Large intestine (tissue), 3 donors: ENCODE data around the gene XPA. TPM values are rescaled to one million over a fixed set of nuclear protein-coding genes. Genes with fewer than 3 reads are reported as not detected.

Experiments
- DNase-seq, 2 donors: peaks; one replicate each; pipeline versions ENCODE4 v3.0.0 to v3.0.0-alpha.2; 2013
- H3K27ac ChIP-seq: one replicate; pipeline ENCODE4 v1.5.1; 2013; ENCODE audit warnings: low read length
- H3K27me3 ChIP-seq: 2 replicates; pipeline ENCODE4 v1.6.1; 2013; ENCODE audit warnings: low read length; ENCODE audit not compliant: control insufficient read depth, insufficient read depth
- H3K36me3 ChIP-seq: 2 replicates; pipeline ENCODE4 v1.6.1; 2013; ENCODE audit warnings: low read length; ENCODE audit not compliant: control insufficient read depth, insufficient read depth
- H3K4me1 ChIP-seq: one replicate; pipeline ENCODE4 v1.6.1; 2013; ENCODE audit warnings: low read length; ENCODE audit not compliant: control insufficient read depth, insufficient read depth
- H3K4me3 ChIP-seq: one replicate; pipeline ENCODE4 v1.5.1; 2013; ENCODE audit warnings: low read length
- H3K9me3 ChIP-seq: one replicate; pipeline ENCODE4 v1.6.1; 2013; ENCODE audit warnings: mild to moderate bottlenecking, low read depth, low read length, moderate library complexity; ENCODE audit not compliant: control insufficient read depth
- WGBS: methylation state at CpG from one replicate; pipeline ENCODE4 v1.1.5; 2013; ENCODE audit warnings: low lambda C conversion rate; ENCODE audit not compliant: insufficient coverage; 5-methylcytosine and 5-hydroxymethylcytosine counted together
- polyA plus RNA-seq: library from polyadenylated mRNA; unstranded; fragments of 120-200 nt; gene quantifications from one replicate; pipeline ENCODE4 v1.2.1, GENCODE V29; 2013

The XPA gene
- polyA plus RNA-seq, 1 donor, result 22.6 TPM

DNA sequence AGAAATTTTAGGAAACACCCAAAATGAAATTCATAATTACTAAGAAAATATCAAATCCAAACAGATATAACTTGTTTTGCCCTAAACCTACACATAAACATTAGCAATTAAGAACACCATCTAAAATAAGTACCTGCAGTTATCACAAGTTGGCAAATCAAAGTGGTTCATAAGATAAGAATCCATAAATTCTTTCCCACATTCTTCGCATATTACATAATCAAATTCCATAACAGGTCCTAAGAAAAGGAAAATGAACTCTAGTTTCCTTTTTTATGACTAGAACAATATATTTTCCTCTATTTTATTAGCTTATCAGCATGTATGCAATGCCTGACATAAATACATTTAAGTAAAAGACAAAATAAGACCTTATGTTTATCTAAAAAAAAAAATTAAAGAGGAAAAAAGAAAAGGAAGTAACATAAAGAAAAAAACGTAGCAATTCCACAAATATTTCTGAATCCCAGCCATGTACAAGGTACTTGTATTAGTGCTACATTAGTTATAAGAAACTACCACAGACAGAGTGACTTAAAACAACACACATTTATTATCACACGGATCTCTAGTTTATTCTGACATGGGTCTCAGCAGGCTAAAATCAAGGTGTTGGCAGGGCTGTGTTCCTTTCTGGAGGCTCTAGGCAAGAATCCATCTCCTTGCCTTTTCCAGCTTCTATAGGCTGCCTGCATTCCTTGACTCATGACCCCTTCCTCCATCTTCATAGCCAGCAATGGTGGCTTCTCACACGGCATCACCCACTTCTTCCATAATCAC lies 7.5 kb downstream of the XPA start:
- H3K27me3 ChIP-seq, result no peaks in the 10 kb centered on the region
- H3K9me3 ChIP-seq, result no peaks in the 10 kb centered on the region
- peaks cover 21% of the 10 kb centered on the region for H3K4me1 ChIP-seq
- WGBS, result 49% methylated on average over 2 of the region's 4 CpGs
- DNase-seq, result no peak
- H3K4me3 ChIP-seq, result no peak overlapping the region
- peak overlapping the region; percentile 1 for H3K27ac ChIP-seq
- peaks cover 27% of the 10 kb centered on the region for H3K36me3 ChIP-seq

DNA sequence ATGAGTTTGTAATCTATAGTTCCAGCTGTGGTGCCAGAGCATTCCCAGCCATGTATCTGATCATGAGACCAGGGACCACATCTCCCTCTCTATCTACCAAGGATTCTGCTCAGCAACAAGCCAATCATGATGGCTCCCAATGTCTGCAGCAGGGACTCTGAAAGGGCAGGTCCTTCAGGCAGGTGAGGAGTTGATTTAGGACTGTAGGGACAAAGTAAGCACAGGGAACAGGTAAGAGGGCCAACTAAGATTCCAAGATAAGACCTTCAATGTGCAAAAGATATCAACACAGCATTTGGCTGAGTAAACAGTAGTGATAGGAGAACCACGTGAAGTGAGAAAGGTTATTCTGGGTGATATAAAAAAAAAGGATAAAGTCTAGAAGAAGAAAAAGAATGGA lies 8.5 kb downstream of the XPA start:
- no peak overlapping the region for H3K4me3 ChIP-seq
- no peaks in the 10 kb centered on the region for H3K9me3 ChIP-seq
- H3K36me3 ChIP-seq, result peaks cover 35% of the 10 kb centered on the region
- 20% methylated on average over 1 of the region's 1 CpG for WGBS
- DNase-seq, result peak; percentile 39 to 72
- peaks cover 21% of the 10 kb centered on the region for H3K4me1 ChIP-seq
- H3K27ac ChIP-seq, result peak overlapping the region; percentile 69
- no peaks in the 10 kb centered on the region for H3K27me3 ChIP-seq

- DNase-seq, result no peak
- H3K27ac ChIP-seq, result no peak overlapping the region
- peaks cover 1% of the 10 kb centered on the region for H3K4me1 ChIP-seq
- H3K27me3 ChIP-seq, result no peaks in the 10 kb centered on the region
- H3K9me3 ChIP-seq, result no peaks in the 10 kb centered on the region
- WGBS, result no CpG with 5 or more reads among the region's 1 CpG
- H3K36me3 ChIP-seq, result peaks cover 58% of the 10 kb centered on the region
- no peak overlapping the region for H3K4me3 ChIP-seq
Observed at GRCh38 chr9:97682242-97682641, 14.9 kb downstream of the XPA start.

DNA sequence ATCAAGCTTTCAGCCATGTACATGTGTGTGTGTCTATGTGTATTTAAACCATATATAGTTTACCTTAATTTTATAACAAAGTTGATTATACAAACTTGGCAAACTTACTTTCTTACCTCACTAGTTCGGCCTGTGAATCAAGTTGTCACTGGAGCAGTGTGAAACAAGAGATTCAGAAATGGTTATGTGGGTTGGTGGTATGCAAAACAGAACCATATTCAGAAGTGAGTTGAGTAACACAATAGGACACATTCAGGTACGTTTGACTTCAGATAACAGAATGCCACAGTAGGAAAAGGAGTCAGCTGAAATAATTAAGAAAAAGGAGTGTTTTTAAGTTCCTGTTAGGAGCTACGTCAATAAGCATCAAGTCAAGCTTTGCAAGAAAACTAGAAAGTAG lies 21.5 kb downstream of the XPA start:
- H3K36me3 ChIP-seq, result peaks cover 64% of the 10 kb centered on the region
- H3K9me3 ChIP-seq, result no peaks in the 10 kb centered on the region
- 72% methylated on average over 2 of the region's 3 CpGs for WGBS
- no peak overlapping the region for H3K27ac ChIP-seq
- H3K4me1 ChIP-seq, result peaks cover 14% of the 10 kb centered on the region
- no peaks in the 10 kb centered on the region for H3K27me3 ChIP-seq
- H3K4me3 ChIP-seq, result no peak overlapping the region
- DNase-seq, result no peak

GRCh38 chr9:97673922-97674321 lies 23.2 kb downstream of the XPA start:
- Histone ChIP-seq H3K27me3 (no peaks in the 10 kb centered on the region), H3K4me3 (no peak overlapping the region), H3K36me3 (peaks cover 74% of the 10 kb centered on the region), H3K27ac (no peak overlapping the region), H3K9me3 (no peaks in the 10 kb centered on the region), H3K4me1 (peaks cover 14% of the 10 kb centered on the region)
- DNase-seq, result peak; percentile 9 to 41
- WGBS, result no CpG with 5 or more reads among the region's 3 CpGs

DNA sequence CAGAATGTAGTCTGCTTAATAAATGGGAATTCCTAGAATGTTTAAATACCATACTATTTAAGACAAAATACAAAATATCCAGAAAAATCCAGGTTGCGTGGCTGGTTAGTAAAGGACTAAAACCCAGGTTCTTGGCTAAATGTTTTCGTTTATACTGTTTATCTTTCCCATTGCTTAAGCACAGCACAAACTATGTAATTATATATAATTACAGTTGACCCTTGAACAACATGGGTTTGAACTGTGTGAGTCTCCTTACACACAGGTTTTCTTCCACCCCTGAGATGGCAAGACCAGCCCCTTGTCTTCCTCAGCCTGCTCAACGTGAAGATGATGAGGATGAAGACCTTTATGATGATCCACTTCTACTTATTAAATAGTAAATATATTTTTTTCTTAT lies 24.7 kb downstream of the XPA start:
- no peaks in the 10 kb centered on the region for H3K27me3 ChIP-seq
- H3K36me3 ChIP-seq, result peaks cover 77% of the 10 kb centered on the region
- H3K4me3 ChIP-seq, result no peak overlapping the region
- peaks cover 14% of the 10 kb centered on the region for H3K4me1 ChIP-seq
- 20% methylated on average over 1 of the region's 3 CpGs for WGBS
- H3K27ac ChIP-seq, result no peak overlapping the region
- H3K9me3 ChIP-seq, result no peaks in the 10 kb centered on the region
- DNase-seq, result peak in 1 of 2 donors; percentile 17

DNA sequence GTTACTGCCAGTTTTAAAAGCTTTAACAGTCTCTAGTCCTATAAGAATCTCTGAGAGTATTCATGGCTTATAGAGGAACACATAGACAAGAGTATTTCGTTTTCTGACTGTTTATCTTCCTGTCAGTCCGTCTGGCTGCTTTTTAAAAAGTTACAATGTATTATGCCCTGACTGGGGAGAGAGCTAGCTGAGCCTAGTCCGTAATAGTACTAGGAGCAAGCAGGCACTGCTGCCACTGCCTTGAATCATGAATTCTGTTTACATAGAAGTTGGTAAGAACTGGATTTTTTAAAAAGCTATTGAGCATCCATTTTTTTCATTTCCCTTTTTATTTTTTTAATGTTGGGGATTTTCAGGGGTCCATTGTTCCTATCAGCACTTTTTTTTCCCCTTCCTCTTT lies 26.6 kb downstream of the XPA start:
- H3K4me3 ChIP-seq, result no peak overlapping the region
- no peaks in the 10 kb centered on the region for H3K9me3 ChIP-seq
- peaks cover 14% of the 10 kb centered on the region for H3K4me1 ChIP-seq
- H3K27ac ChIP-seq, result no peak overlapping the region
- H3K36me3 ChIP-seq, result peaks cover 79% of the 10 kb centered on the region
- DNase-seq, result no peak
- 100% methylated on average over 1 of the region's 3 CpGs for WGBS
- H3K27me3 ChIP-seq, result no peaks in the 10 kb centered on the region

DNA sequence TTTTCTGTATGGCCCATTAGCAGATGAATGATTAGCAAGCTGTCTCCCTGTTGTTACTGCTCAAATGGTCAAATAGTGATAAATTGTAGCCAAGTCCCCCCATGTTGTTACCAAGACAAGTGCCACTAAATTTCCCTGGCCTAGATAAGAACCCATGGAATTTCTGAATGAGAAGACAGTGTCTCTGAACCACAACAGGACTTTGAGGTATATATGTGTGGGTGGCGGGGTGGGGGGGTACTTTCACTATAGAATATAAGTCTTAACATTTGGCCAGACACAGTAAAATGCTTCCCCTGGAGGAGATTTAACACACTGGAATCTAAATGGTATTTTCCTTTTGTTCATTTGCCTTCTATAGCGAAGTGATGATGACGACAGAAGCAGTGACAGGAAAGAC lies 28.7 kb downstream of the XPA start:
- Histone ChIP-seq H3K4me3 (no peak overlapping the region), H3K27ac (no peak overlapping the region), H3K27me3 (no peaks in the 10 kb centered on the region), H3K4me1 (peaks cover 14% of the 10 kb centered on the region), H3K9me3 (no peaks in the 10 kb centered on the region), H3K36me3 (peaks cover 84% of the 10 kb centered on the region)
- WGBS, result 92% methylated on average over 2 of the region's 3 CpGs
- DNase-seq, result no peak

DNA sequence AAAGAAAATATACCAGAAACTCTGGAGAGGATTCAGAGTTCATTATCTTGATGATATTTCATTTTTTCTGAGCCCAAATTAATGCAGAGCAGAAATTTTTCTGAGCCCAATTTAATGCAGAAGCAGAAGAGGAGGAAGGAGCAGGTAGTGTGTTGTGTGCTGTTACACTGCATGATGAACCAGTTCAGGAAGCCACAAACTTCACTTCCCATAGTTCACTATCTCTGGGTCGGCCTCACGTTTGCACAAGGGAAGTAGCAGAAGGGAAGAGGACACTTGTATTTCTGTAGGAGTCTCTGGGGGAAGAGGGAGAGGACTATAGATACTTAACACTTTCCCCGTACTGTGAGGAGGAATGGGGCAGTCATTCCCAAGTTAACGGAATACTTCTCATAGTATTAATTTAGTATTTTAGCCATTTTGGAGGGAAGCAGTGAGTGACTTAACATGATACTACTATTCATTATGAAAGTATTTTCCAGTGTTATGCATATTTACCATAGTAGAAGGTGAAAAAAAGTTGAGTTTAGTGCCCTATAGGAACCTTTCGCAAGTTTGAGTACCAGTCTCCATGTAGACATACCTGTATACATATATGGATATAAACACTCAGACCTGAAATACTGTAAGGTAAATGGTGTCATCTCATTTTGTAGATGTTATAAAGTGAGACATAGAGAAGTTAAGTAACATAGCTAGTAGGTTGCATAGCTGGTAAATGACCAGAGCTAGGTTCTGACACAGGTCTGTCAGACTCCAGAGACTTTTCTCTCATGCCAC lies 30.0 kb downstream of the XPA start:
- H3K4me1 ChIP-seq, result peaks cover 1% of the 10 kb centered on the region
- no peak overlapping the region for H3K27ac ChIP-seq
- DNase-seq, result no peak
- no peaks in the 10 kb centered on the region for H3K9me3 ChIP-seq
- no peak overlapping the region for H3K4me3 ChIP-seq
- H3K27me3 ChIP-seq, result no peaks in the 10 kb centered on the region
- 100% methylated on average over 1 of the region's 5 CpGs for WGBS
- H3K36me3 ChIP-seq, result peaks cover 81% of the 10 kb centered on the region

GRCh38 chr9:97665742-97666141 lies 31.4 kb downstream of the XPA start:
- Histone ChIP-seq H3K9me3 (no peaks in the 10 kb centered on the region), H3K4me1 (no peaks in the 10 kb centered on the region), H3K4me3 (no peak overlapping the region), H3K36me3 (peaks cover 81% of the 10 kb centered on the region), H3K27me3 (no peaks in the 10 kb centered on the region), H3K27ac (no peak overlapping the region)
- WGBS, result no CpG with 5 or more reads among the region's 3 CpGs
- DNase-seq, result no peak
